Ovary (tissue), 3 donors: ENCODE data around the gene CFAP92.

Experiments used
- CTCF ChIP-seq, 3 donors: fragments of 450-650 bp in 2 of 3; fragments of 200-600 bp in 1 of 3; IDR thresholded peaks; one replicate each; pipeline versions ENCODE4 v1.5.1 to v1.8.0; 2016 to 2022; ENCODE audit warnings: antibody characterized with exemption in 3 of 3, mild to moderate bottlenecking in 1 of 3
- EP300 ChIP-seq: sonication (generic); formaldehyde crosslinking; IDR thresholded peaks from one replicate; pipeline ENCODE4 v1.6.1; 2017; ENCODE audit warnings: antibody characterized with exemption
- POLR2A ChIP-seq: fragments of 450-650 bp; IDR thresholded peaks from one replicate; pipeline ENCODE4 v1.6.1; 2017; ENCODE audit warnings: antibody characterized with exemption, mild to moderate bottlenecking, moderate library complexity
- donor health status: DM: no; HTN: no; CAD: no.

- TF ChIP-seq CTCF (IDR thresholded peaks at IDR 0.05) = no peak
- no peak for TF ChIP-seq POLR2A
- no peak for TF ChIP-seq EP300
Measured at GRCh38 chr3:129032716-129033115, 38.8 kb upstream of the CFAP92 start.
